Kidney (tissue), 14 donors: ENCODE results near the gene TCHH. TPM values are rescaled to one million over a fixed set of nuclear protein-coding genes. Genes with fewer than 3 reads are reported as not detected.

Source experiments
- DNase-seq, 5 donors: peaks; one replicate each; pipeline ENCODE4 v3.0.0-alpha.2; 2013 to 2020
- FAIRE-seq: peaks from 2 replicates; lab custom pipeline; 2012; peaks lifted over from hg19 to GRCh38; lab: Jason Lieb, UNC
- H3K27ac ChIP-seq, 2 donors: one replicate each; pipeline ENCODE4 v1.7.0; 2013; ENCODE audit warnings: low read depth in 2 of 2, low read length in 2 of 2, inconsistent platforms in 1 of 2
- H3K27me3 ChIP-seq: one replicate; pipeline ENCODE4 v1.7.1; 2013; ENCODE audit warnings: low read length, inconsistent platforms; ENCODE audit not compliant: control insufficient read depth, insufficient read depth
- H3K36me3 ChIP-seq, 3 donors: one replicate each; pipeline versions ENCODE4 v1.7.0 to v1.7.1; 2013; ENCODE audit warnings: low read length in 3 of 3, control low read depth in 1 of 3, inconsistent platforms in 1 of 3; ENCODE audit not compliant: insufficient read depth in 3 of 3, control insufficient read depth in 2 of 3
- H3K4me1 ChIP-seq, 3 donors: one replicate each; pipeline versions ENCODE4 v1.7.0 to v1.7.1; 2013; ENCODE audit warnings: low read length in 3 of 3, inconsistent platforms in 1 of 3, low read depth in 1 of 3; ENCODE audit not compliant: control insufficient read depth in 2 of 3, insufficient read depth in 2 of 3
- H3K4me3 ChIP-seq, 3 donors: one replicate each; pipeline versions ENCODE4 v1.7.0 to v1.8.1; 2013; ENCODE audit warnings: low read length in 3 of 3, control low read depth in 1 of 3, inconsistent platforms in 1 of 3
- H3K9ac ChIP-seq, 3 donors: one replicate each; pipeline versions ENCODE4 v1.7.0 to v1.7.1; 2013; ENCODE audit warnings: low read length in 3 of 3, control low read depth in 1 of 3, inconsistent platforms in 1 of 3
- H3K9me3 ChIP-seq, 3 donors: one replicate each; pipeline versions ENCODE4 v1.7.0 to v1.7.1; 2013; ENCODE audit warnings: low read length in 3 of 3, control low read depth in 1 of 3, inconsistent platforms in 1 of 3; ENCODE audit not compliant: control insufficient read depth in 2 of 3, insufficient read depth in 1 of 3
- CTCF ChIP-seq: IDR thresholded peaks from 3 replicates; pipeline ENCODE4 v1.5.1; 2012; ENCODE audit warnings: mild to moderate bottlenecking, moderate library complexity, borderline replicate concordance; ENCODE audit not compliant: insufficient read depth; ENCODE audit errors: extremely low read depth
- intact Hi-C: fragments of 100-400 bp; cut with DNase I; formaldehyde crosslinking; loops from one replicate; pipeline ENCODE4 v1.11.1; 2022
- polyA plus RNA-seq: library from polyadenylated mRNA; stranded (reverse); fragments of 350-450 nt; fragmentation: Illumina TruSeq; extraction: RNeasy Lipid Tissue Mini Kit (QIAGEN cat#74804); gene quantifications from one replicate; pipeline ENCODE4 v1.2.3, GENCODE V29; 2014; ENCODE audit warnings: low read depth, low replicate concordance; ENCODE audit not compliant: insufficient read depth
- total RNA-seq: library from RNA; stranded (reverse); fragmentation: NEBNext Ultra II Directional; extraction: Animal tissue kit (Norgen Biotek cat#: 25700); gene quantifications from one replicate; pipeline ENCODE4 v1.2.1, GENCODE V29; 2021
- donor health status: control.
- donor health status: control.
- donor health status: control.
- donor health status: control.
- donor health status: control.
- donor health status: DM: yes; HTN: yes; CAD: no.
- donor health status: Normal renal cell carcinoma (clear cell type).

TCHH gene
- total and polyA plus RNA-seq, 2 donors from 2014 or later, result 0.13 TPM; not detected in 1

DNA sequence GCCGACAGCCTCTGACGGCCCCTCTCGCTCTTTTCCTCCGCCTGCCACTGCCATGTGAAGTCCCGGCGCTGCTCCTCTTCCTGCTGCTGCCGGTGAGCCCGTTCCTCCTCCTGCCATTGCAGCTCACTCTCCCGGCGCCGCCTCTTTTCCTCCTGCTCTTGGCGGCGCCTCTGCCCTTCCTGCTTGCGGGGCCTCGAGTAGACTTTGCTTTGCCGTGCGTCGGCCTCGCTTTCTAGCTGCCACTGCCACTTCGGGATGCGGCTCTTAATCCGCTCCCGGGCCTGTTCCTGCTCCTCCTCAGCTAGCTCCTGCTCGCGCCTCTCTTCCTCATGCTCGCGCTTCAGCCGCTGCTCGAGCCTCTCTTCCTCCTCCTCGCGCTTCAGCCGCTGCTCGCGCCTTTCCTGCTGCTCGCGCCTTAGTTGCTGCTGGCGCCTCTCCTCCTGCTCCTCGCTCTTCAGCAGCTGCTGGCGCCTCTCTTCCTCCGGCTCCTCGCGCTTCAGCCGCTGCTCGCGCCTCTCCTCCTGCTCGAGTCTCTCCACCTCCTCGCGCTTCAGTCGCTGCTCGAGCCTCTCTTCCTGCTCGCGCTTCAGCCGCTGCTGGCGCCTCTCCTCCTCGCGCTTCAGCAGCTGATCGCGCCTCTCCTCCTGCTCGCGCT, 4.3 kb downstream of the TCHH start:
- H3K27ac ChIP-seq, result no peak overlapping the region
- peaks cover 71% of the 10 kb centered on the region for H3K27me3 ChIP-seq
- DNase-seq, result peak; percentile 60 to 77 (median 62)
- H3K4me1 ChIP-seq, result peaks cover 0 to 18% (median 0%) of the 10 kb centered on the region in 3 donors
- H3K9ac ChIP-seq, result no peak overlapping the region
- no peak for TF ChIP-seq CTCF
- intact Hi-C loops, result no loop called here
- no peaks in the 10 kb centered on the region for H3K36me3 ChIP-seq
- peaks cover 0 to 3% (median 0%) of the 10 kb centered on the region in 3 donors for H3K9me3 ChIP-seq
- FAIRE-seq, result no peak
- H3K4me3 ChIP-seq, result peak overlapping the region in 2 of 3 donors; percentile 51 to 55

DNA sequence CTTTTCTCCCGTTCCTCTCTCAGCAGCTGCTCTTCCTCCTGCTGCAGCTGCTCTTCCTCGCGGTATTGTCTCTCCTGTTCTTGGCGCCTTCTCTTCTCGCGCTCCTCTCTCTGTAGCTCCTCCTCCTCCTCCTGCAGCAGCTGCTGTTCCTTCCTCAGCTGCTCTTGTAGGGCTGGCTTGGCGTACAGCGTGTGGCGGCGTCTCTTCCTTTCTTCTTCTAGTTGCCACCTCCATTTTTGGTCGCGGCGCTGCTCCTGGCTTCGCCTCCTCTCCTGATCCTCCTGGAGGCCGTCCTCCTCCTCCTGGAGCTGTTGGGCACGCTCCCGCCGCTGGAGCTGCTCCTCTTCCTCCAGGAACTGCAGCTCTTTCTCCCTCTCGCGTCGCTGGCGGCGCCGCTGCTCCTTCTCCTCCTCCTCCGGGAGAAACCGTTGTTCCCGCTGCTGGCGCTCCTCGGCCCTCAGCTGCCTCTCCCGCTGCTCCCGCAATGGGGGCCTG, 4.8 kb downstream of the TCHH start:
- DNase-seq (peak in 3 of 5 donors; percentile 46 to 67 (median 48)), FAIRE-seq (no peak)
- no peak for TF ChIP-seq CTCF
- H3K27ac ChIP-seq, result no peak overlapping the region
- H3K27me3 ChIP-seq, result peaks cover 73% of the 10 kb centered on the region
- peaks cover 0 to 3% (median 0%) of the 10 kb centered on the region in 3 donors for H3K9me3 ChIP-seq
- peaks cover 0 to 18% (median 0%) of the 10 kb centered on the region in 3 donors for H3K4me1 ChIP-seq
- no peaks in the 10 kb centered on the region for H3K36me3 ChIP-seq
- intact Hi-C loops, result no loop called here
- no peak overlapping the region for H3K9ac ChIP-seq
- peak overlapping the region; percentile 33 to 55 (median 51) for H3K4me3 ChIP-seq

- Histone ChIP-seq H3K36me3 (no peaks in the 10 kb centered on the region), H3K4me1 (peaks cover 0 to 18% (median 0%) of the 10 kb centered on the region in 3 donors), H3K9me3 (peaks cover 0 to 3% (median 0%) of the 10 kb centered on the region in 3 donors), H3K27ac (no peak overlapping the region), H3K4me3 (peak overlapping the region in 2 of 3 donors; percentile 51 to 55), H3K27me3 (peaks cover 72% of the 10 kb centered on the region), H3K9ac (no peak overlapping the region)
- TF ChIP-seq CTCF, result no peak
- FAIRE-seq (no peak), DNase-seq (peak in 1 of 5 donors; percentile 27)
- intact Hi-C loops, result no loop called here
Measured at GRCh38 chr1:152109998-152110294, 5.3 kb downstream of the TCHH start.
